HFFc6 (cell line): Measurements from ENCODE around the gene UBA1. TPM values are rescaled to one million over a fixed set of nuclear protein-coding genes. Genes with fewer than 3 reads are reported as not detected.

Experiments used
- DNase-seq: peaks from one replicate; pipeline ENCODE4 v3.0.0-alpha.2; 2018
- H3K27ac Mint-ChIP-seq: 2 replicates; pipeline ENCODE4 v1.8.0; 2020; ENCODE audit warnings: mild to moderate bottlenecking, mixed read lengths
- H3K27me3 Mint-ChIP-seq: 2 replicates; pipeline ENCODE4 v1.8.0; 2021; ENCODE audit warnings: mild to moderate bottlenecking, moderate library complexity, mixed read lengths; ENCODE audit not compliant: insufficient read depth
- H3K36me3 Mint-ChIP-seq: 2 replicates; pipeline ENCODE4 v1.8.0; 2021; ENCODE audit warnings: low read depth, mixed read lengths
- H3K4me1 Mint-ChIP-seq: 2 replicates; pipeline ENCODE4 v1.8.0; 2020; ENCODE audit warnings: low read depth, mixed read lengths
- H3K4me3 Mint-ChIP-seq: 2 replicates; pipeline ENCODE4 v1.8.0; 2020; ENCODE audit warnings: mild to moderate bottlenecking, moderate library complexity, mixed read lengths
- H3K9me3 Mint-ChIP-seq: 2 replicates; pipeline ENCODE4 v1.8.0; 2020; ENCODE audit warnings: mild to moderate bottlenecking, mixed read lengths
- total RNA-seq, 6 experiments: library from RNA; stranded (reverse); fragmentation: NEBNext Ultra II Directional; extraction: Animal tissue kit (Norgen Biotek cat#: 25700); gene quantifications; 2 replicates in 1 of 6; 3 replicates in 5 of 6; pipeline ENCODE4 v1.2.3, GENCODE V29; 2021
- TF ChIP-seq, protein P1 (sequence below): fragments of 200-600 bp; sonication (generic); IDR thresholded peaks from 2 replicates; pipeline ENCODE4 v1.5.0; 2021; ENCODE audit warnings: antibody characterized with exemption, mild to moderate bottlenecking

UBA1 gene
- total RNA-seq, 6 experiments from 2014 or later, result 268 to 291 (median 282) TPM

DNA sequence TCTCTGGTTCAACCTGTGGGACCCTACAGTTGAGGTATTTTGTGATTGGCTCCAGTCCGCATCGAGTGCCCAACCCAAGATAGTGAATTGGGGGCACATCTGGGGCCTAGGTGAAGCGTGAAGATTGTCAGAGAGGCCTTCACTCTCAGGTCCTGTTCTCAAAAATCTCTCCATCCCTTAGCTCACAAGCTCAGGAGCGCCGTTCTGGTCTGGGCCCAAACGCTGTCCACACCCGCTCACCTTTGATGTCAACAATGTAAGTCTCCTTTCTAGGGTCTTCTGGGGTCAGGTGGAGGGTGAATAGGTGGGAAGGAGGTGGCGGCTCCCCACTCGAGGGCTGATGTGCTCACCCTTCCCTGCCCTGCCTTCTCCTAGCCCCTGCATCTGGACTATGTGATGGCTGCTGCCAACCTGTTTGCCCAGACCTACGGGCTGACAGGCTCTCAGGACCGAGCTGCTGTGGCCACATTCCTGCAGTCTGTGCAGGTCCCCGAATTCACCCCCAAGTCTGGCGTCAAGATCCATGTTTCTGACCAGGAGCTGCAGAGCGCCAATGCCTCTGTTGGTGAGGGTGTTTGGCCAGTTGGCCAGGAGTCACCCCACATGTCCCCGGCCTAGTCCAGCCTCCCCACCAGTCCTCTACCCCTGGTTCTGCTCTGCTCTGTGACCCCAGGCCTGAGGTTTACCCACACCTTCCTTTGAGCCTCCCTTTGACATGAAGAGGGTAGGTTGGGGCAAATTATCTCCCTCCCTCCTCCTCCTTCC, 17.2 kb downstream of the UBA1 start:
- H3K36me3 Mint-ChIP-seq, result peaks cover 16% of the 10 kb centered on the region; the same call in 1 of the 2 replicates
- no peaks in the 10 kb centered on the region for H3K9me3 Mint-ChIP-seq
- no peak overlapping the region for H3K4me3 Mint-ChIP-seq
- peaks cover 2% of the 10 kb centered on the region for H3K27me3 Mint-ChIP-seq
- H3K4me1 Mint-ChIP-seq, result peaks cover 2% of the 10 kb centered on the region
- TF ChIP-seq, protein P1, sequence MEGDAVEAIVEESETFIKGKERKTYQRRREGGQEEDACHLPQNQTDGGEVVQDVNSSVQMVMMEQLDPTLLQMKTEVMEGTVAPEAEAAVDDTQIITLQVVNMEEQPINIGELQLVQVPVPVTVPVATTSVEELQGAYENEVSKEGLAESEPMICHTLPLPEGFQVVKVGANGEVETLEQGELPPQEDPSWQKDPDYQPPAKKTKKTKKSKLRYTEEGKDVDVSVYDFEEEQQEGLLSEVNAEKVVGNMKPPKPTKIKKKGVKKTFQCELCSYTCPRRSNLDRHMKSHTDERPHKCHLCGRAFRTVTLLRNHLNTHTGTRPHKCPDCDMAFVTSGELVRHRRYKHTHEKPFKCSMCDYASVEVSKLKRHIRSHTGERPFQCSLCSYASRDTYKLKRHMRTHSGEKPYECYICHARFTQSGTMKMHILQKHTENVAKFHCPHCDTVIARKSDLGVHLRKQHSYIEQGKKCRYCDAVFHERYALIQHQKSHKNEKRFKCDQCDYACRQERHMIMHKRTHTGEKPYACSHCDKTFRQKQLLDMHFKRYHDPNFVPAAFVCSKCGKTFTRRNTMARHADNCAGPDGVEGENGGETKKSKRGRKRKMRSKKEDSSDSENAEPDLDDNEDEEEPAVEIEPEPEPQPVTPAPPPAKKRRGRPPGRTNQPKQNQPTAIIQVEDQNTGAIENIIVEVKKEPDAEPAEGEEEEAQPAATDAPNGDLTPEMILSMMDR, result no peak
- no peak for DNase-seq
- H3K27ac Mint-ChIP-seq, result no peak overlapping the region; the same call in 1 of the 2 replicates

DNA sequence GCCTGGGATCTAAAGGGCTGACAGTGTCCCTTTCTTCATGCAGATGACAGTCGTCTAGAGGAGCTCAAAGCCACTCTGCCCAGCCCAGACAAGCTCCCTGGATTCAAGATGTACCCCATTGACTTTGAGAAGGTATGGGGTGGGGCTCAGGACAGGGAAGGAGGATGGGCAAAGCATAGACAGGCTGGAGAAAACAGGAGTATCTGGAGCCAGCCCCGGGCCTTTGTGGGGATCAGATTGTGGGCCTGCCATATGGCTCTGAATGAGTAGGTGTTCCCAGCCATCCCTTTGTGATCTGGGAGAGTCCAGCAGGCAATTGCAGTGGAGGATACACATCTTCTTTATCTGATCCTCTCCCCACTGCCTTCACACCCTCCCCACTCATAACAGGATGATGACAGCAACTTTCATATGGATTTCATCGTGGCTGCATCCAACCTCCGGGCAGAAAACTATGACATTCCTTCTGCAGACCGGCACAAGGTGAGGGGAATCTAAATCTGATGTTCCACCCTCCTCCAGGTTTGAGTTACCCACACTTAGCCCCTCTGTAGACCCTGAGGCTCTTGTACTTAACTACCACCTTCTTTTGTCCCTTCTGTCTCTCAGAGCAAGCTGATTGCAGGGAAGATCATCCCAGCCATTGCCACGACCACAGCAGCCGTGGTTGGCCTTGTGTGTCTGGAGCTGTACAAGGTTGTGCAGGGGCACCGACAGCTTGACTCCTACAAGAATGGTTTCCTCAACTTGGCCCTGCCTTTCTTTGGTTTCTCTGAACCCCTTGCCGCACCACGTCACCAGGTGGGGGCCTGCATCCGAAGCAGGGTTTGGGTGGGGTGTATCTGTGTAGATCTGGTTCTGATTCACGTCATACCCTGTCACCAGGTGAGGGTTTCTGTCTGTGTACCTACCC, 19.0 kb downstream of the UBA1 start:
- no peaks in the 10 kb centered on the region for H3K9me3 Mint-ChIP-seq
- DNase-seq, result no peak
- no peak overlapping the region for H3K4me3 Mint-ChIP-seq
- no peak overlapping the region; the same call in 1 of the 2 replicates for H3K27ac Mint-ChIP-seq
- H3K27me3 Mint-ChIP-seq, result peaks cover 5% of the 10 kb centered on the region
- TF ChIP-seq, protein P1, result no peak
- H3K36me3 Mint-ChIP-seq, result peaks cover 21% of the 10 kb centered on the region; the same call in 1 of the 2 replicates
- H3K4me1 Mint-ChIP-seq, result peaks cover 20% of the 10 kb centered on the region

GRCh38 chrX:47214435-47215077, 20.9 kb downstream of the UBA1 start:
- Mint-ChIP-seq H3K27me3 (peaks cover 5% of the 10 kb centered on the region), H3K27ac (no peak overlapping the region; the same call in 1 of the 2 replicates), H3K9me3 (no peaks in the 10 kb centered on the region), H3K4me1 (peaks cover 23% of the 10 kb centered on the region), H3K4me3 (no peak overlapping the region), H3K36me3 (peaks cover 26% of the 10 kb centered on the region; the same call in 1 of the 2 replicates)
- no peak for DNase-seq
- TF ChIP-seq, protein P1, result no peak

DNA sequence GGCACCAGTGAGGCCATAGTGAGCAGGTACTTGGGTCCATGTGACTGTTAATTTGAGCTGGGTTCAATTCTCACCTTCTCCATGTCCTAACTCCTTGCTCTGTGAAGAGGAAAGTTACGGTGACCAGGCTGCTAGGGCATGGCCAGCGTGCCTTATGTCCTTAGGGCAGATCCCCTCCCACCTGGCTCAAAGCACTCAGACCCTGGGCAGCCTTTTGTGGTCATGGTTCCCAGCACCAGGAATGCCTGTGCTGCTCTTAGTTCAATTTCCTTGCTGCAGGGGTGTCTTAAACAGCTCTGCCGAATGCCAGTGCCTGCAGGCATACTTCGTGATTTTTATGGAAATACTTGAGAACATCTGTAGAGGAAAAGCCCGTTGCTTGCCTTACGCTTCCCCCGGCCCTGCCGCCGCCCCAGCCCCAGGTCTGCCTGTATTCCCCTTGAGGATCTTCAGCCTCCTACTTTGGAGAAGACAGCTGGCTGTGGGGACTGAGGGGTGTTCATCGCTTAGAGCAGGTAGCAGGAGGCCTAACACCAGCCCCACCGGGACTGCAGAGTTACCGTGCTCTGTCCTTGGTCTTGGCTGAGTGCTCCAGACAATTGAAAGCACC, 21.8 kb downstream of the UBA1 start:
- H3K36me3 Mint-ChIP-seq, result peaks cover 33% of the 10 kb centered on the region; the same call in 1 of the 2 replicates
- no peak overlapping the region for H3K4me3 Mint-ChIP-seq
- no peak for DNase-seq
- peaks cover 31% of the 10 kb centered on the region for H3K4me1 Mint-ChIP-seq
- no peaks in the 10 kb centered on the region for H3K9me3 Mint-ChIP-seq
- peaks cover 11% of the 10 kb centered on the region for H3K27me3 Mint-ChIP-seq
- H3K27ac Mint-ChIP-seq, result peak overlapping the region; percentile 95; the same call in 1 of the 2 replicates
- TF ChIP-seq, protein P1, result no peak
